ENCODE data around the gene C6orf120. TPM values are rescaled to one million over a fixed set of nuclear protein-coding genes. Genes with fewer than 3 reads are reported as not detected.

Gene C6orf120
- total RNA-seq, 1 experiment from 2014 or later, result 12.5 TPM

GRCh38 chr6:169691260-169691659 is 10.7 kb upstream of the C6orf120 start:
- H3K4me1 ChIP-seq (replicated peaks; ENCODE audit: insufficient read depth), result peaks cover 10% of the 10 kb centered on the region; the same call in 1 of the 2 replicates
- H3K79me2 ChIP-seq (ENCODE audit: low read depth), result peaks cover 13% of the 10 kb centered on the region; the same call in 1 of the 2 replicates
- TF ChIP-seq CTCF (conservative IDR thresholded peaks at IDR 0.05) (no peak), EZH2 (IDR thresholded peaks at IDR 0.05; ENCODE audit: low read depth) (no peak)
- no peak for DNase-seq
- H3K4me2 ChIP-seq, result no peak overlapping the region
- intact Hi-C loops (cut with micrococcal nuclease; ENCODE audit: unreplicated experiment), result no loop called here
- no peaks in the 10 kb centered on the region for H3K9me2 ChIP-seq (ENCODE audit: insufficient read depth)
- no peak overlapping the region for H3K4me3 ChIP-seq
- H3K9me3 ChIP-seq (ENCODE audit: insufficient read depth, low read depth), result no peaks in the 10 kb centered on the region
- BruUV-seq (replicated peaks), result no TSS peak
- H2AFZ ChIP-seq, result no peak overlapping the region
- CTCF ChIA-PET, result no interaction called here
- H4K20me1 ChIP-seq (ENCODE audit: insufficient read depth), result no peaks in the 10 kb centered on the region
- no peak overlapping the region for H3K27ac ChIP-seq
- H3K27me3 ChIP-seq (ENCODE audit: insufficient read depth, low read depth), result no peaks in the 10 kb centered on the region
- peaks cover 5% of the 10 kb centered on the region; the same call in 1 of the 2 replicates for H3F3A ChIP-seq (ENCODE audit: insufficient read depth, low read depth)
- peaks cover 22% of the 10 kb centered on the region for H3K36me3 ChIP-seq (ENCODE audit: low read depth)
- POLR2A ChIA-PET (ENCODE audit: unreplicated experiment), result no interaction called here

GRCh38 chr6:169692516-169692915 is 9.4 kb upstream of the C6orf120 start:
- POLR2A ChIA-PET (ENCODE audit: unreplicated experiment), result no interaction called here

GRCh38 chr6:169695131-169695530 is 6.8 kb upstream of the C6orf120 start:
- no peak for DNase-seq
- BruUV-seq (replicated peaks), result no TSS peak
- H3F3A ChIP-seq (ENCODE audit: insufficient read depth, low read depth), result no peaks in the 10 kb centered on the region
- H3K36me3 ChIP-seq (ENCODE audit: low read depth), result 0 out of 2 replicates have a peak, but pooled peaks cover 5% of the 10 kb centered on the region
- ChIA-PET POLR2A (ENCODE audit: unreplicated experiment) (no interaction called here), CTCF (no interaction called here)
- H3K27me3 ChIP-seq (ENCODE audit: insufficient read depth, low read depth), result no peaks in the 10 kb centered on the region
- H3K9me2 ChIP-seq (ENCODE audit: insufficient read depth), result no peaks in the 10 kb centered on the region
- H2AFZ ChIP-seq, result no peak overlapping the region
- no peak overlapping the region for H3K4me2 ChIP-seq
- H3K79me2 ChIP-seq (ENCODE audit: low read depth), result peaks cover 25% of the 10 kb centered on the region
- H3K27ac ChIP-seq, result no peak overlapping the region
- H4K20me1 ChIP-seq (ENCODE audit: insufficient read depth), result no peaks in the 10 kb centered on the region
- intact Hi-C loops (cut with micrococcal nuclease; ENCODE audit: unreplicated experiment), result no loop called here
- TF ChIP-seq CTCF (conservative IDR thresholded peaks at IDR 0.05), result no peak
- no peak for TF ChIP-seq EZH2 (IDR thresholded peaks at IDR 0.05; ENCODE audit: low read depth)
- 0 out of 2 replicates have a peak, but pooled peaks cover under 1% of the 10 kb centered on the region for H3K4me1 ChIP-seq (replicated peaks; ENCODE audit: insufficient read depth)
- no peaks in the 10 kb centered on the region for H3K9me3 ChIP-seq (ENCODE audit: insufficient read depth, low read depth)
- H3K4me3 ChIP-seq, result no peak overlapping the region

More at GRCh38 chr6:169692516-169692915, 9.4 kb upstream of the C6orf120 start:
- H3K4me1 ChIP-seq (replicated peaks; ENCODE audit: insufficient read depth), result peaks cover 10% of the 10 kb centered on the region; the same call in 1 of the 2 replicates
- no peak overlapping the region for H3K4me3 ChIP-seq
- H3F3A ChIP-seq (ENCODE audit: insufficient read depth, low read depth), result peaks cover 5% of the 10 kb centered on the region; the same call in 1 of the 2 replicates
- no peak overlapping the region for H2AFZ ChIP-seq
- H3K9me3 ChIP-seq (ENCODE audit: insufficient read depth, low read depth), result no peaks in the 10 kb centered on the region
- CTCF ChIA-PET, result no interaction called here
- no TSS peak for BruUV-seq (replicated peaks)
- no peak for TF ChIP-seq CTCF (conservative IDR thresholded peaks at IDR 0.05)
- TF ChIP-seq EZH2 (IDR thresholded peaks at IDR 0.05; ENCODE audit: low read depth), result no peak
- H3K27me3 ChIP-seq (ENCODE audit: insufficient read depth, low read depth), result no peaks in the 10 kb centered on the region
- DNase-seq, result no peak
- H3K9me2 ChIP-seq (ENCODE audit: insufficient read depth), result no peaks in the 10 kb centered on the region
- H4K20me1 ChIP-seq (ENCODE audit: insufficient read depth), result no peaks in the 10 kb centered on the region
- H3K4me2 ChIP-seq, result no peak overlapping the region
- peaks cover 12% of the 10 kb centered on the region for H3K36me3 ChIP-seq (ENCODE audit: low read depth)
- no peak overlapping the region for H3K27ac ChIP-seq
- intact Hi-C loops (cut with micrococcal nuclease; ENCODE audit: unreplicated experiment), result no loop called here
- H3K79me2 ChIP-seq (ENCODE audit: low read depth), result 0 out of 2 replicates have a peak, but pooled peaks cover 13% of the 10 kb centered on the region

Measured in PC-9 (cell line).